HepG2 (cell line): Measurements from ENCODE around the gene WFDC5. TPM values are rescaled to one million over a fixed set of nuclear protein-coding genes. Genes with fewer than 3 reads are reported as not detected.

Experiments
- BRCA1 ChIP-seq: sonication (generic); formaldehyde crosslinking; IDR thresholded peaks from 2 replicates; pipeline ENCODE4 v1.4.0; 2020; ENCODE audit warnings: missing genetic modification reagents
- CREM ChIP-seq, 2 experiments: sonication (generic) in 1 of 2; formaldehyde crosslinking in 1 of 2; IDR thresholded peaks; 2 replicates each; pipeline versions ENCODE4 v1.4.0 to v1.6.1; 2016 to 2020; ENCODE audit warnings: antibody characterized with exemption in 1 of 2, mild to moderate bottlenecking in 1 of 2, missing genetic modification reagents in 1 of 2
- ERF ChIP-seq: IDR thresholded peaks from 2 replicates; pipeline ENCODE4 v1.6.1; 2018; ENCODE audit warnings: missing biosample characterization, missing genetic modification reagents
- MXD1 ChIP-seq: sonication (generic); formaldehyde crosslinking; IDR thresholded peaks from 2 replicates; pipeline ENCODE4 v1.4.0; 2020; ENCODE audit warnings: mild to moderate bottlenecking, missing genetic modification reagents
- SKIL ChIP-seq: sonication (generic); formaldehyde crosslinking; IDR thresholded peaks from 2 replicates; pipeline ENCODE4 v1.8.0; 2022; ENCODE audit warnings: missing genetic modification reagents, mild to moderate bottlenecking, moderate library complexity, borderline replicate concordance
- STAT6 ChIP-seq: sonication (generic); formaldehyde crosslinking; IDR thresholded peaks from 2 replicates; pipeline ENCODE4 v1.4.0; 2020; ENCODE audit warnings: missing genetic modification reagents, mild to moderate bottlenecking, borderline replicate concordance
- TFDP1 ChIP-seq: IDR thresholded peaks from 2 replicates; pipeline ENCODE4 v1.6.1; 2016; ENCODE audit warnings: missing compliant biosample characterization, missing genetic modification reagents, borderline replicate concordance
- ZBTB14 ChIP-seq: sonication (generic); formaldehyde crosslinking; IDR thresholded peaks from 2 replicates; pipeline ENCODE4 v1.4.0; 2020; ENCODE audit warnings: missing genetic modification reagents
- ZC3H13 ChIP-seq: sonication (generic); formaldehyde crosslinking; IDR thresholded peaks from 2 replicates; pipeline ENCODE4 v1.8.1; 2023; ENCODE audit warnings: mild to moderate bottlenecking, missing genetic modification reagents, moderate library complexity
- ZFP82 ChIP-seq: sonication (generic); formaldehyde crosslinking; IDR thresholded peaks from 2 replicates; pipeline ENCODE4 v1.5.1; 2020; ENCODE audit warnings: mild to moderate bottlenecking, missing genetic modification reagents, borderline replicate concordance
- ZKSCAN8 ChIP-seq: IDR thresholded peaks from 2 replicates; pipeline ENCODE4 v1.6.1; 2016; ENCODE audit warnings: borderline replicate concordance, missing genetic modification reagents, missing compliant biosample characterization
- ZNF20 ChIP-seq: sonication (generic); formaldehyde crosslinking; IDR thresholded peaks from 2 replicates; pipeline ENCODE4 v1.4.0; 2020; ENCODE audit warnings: mild to moderate bottlenecking, moderate library complexity, missing genetic modification reagents
- ZNF354B ChIP-seq: sonication (generic); formaldehyde crosslinking; IDR thresholded peaks from 2 replicates; pipeline ENCODE4 v1.8.0; 2022; ENCODE audit warnings: mild to moderate bottlenecking, missing genetic modification reagents
- ZNF446 ChIP-seq: sonication (generic); formaldehyde crosslinking; IDR thresholded peaks from 2 replicates; pipeline ENCODE4 v1.5.0; 2020; ENCODE audit warnings: mild to moderate bottlenecking, missing genetic modification reagents
- ZNF451 ChIP-seq: sonication (generic); formaldehyde crosslinking; IDR thresholded peaks from 2 replicates; pipeline ENCODE4 v1.5.0; 2020; ENCODE audit warnings: mild to moderate bottlenecking, missing genetic modification reagents
- ZNF530 ChIP-seq: sonication (generic); formaldehyde crosslinking; IDR thresholded peaks from 2 replicates; pipeline ENCODE4 v1.5.0; 2020; ENCODE audit warnings: low read depth, mild to moderate bottlenecking, missing genetic modification reagents
- ZNF616 ChIP-seq: sonication (generic); formaldehyde crosslinking; IDR thresholded peaks from 2 replicates; pipeline ENCODE4 v1.5.0; 2020; ENCODE audit warnings: low read depth, mild to moderate bottlenecking, missing genetic modification reagents
- ZNF773 ChIP-seq: sonication (generic); formaldehyde crosslinking; IDR thresholded peaks from 2 replicates; pipeline ENCODE4 v1.4.0; 2020; ENCODE audit warnings: missing genetic modification reagents, borderline replicate concordance
- polyA plus RNA-seq, 8 experiments: library from polyadenylated mRNA; depleted of rRNA in 3 of 8; stranded (reverse) in 7 of 8; unstranded in 1 of 8; fragments of >200 nt; fragmentation: Illumina TruSeq in 4 of 8; extraction: Trizol in 4 of 8; gene quantifications; 2 replicates each; pipeline versions ENCODE4 v1.2.1 to v1.2.3, GENCODE V29; 2011 to 2016; ENCODE audit warnings: low read depth in 4 of 8, missing spikeins in 1 of 8, mixed read lengths in 1 of 8; ENCODE audit not compliant: insufficient read depth in 1 of 8
- total RNA-seq, 5 experiments: library from RNA; depleted of rRNA; stranded (reverse); fragments of >200 nt; fragmentation: Illumina TruSeq; extraction: Trizol; gene quantifications; 2 replicates each; pipeline ENCODE4 v1.2.3, GENCODE V29; 2016; ENCODE audit warnings: low read depth in 1 of 5
- TF ChIP-seq, protein P1 (sequence below): sonication (generic); formaldehyde crosslinking; IDR thresholded peaks from 2 replicates; pipeline ENCODE4 v1.4.0; 2020; ENCODE audit warnings: missing genetic modification reagents
- TF ChIP-seq, protein P2 (sequence below): sonication (generic); formaldehyde crosslinking; IDR thresholded peaks from 2 replicates; pipeline ENCODE4 v1.8.0; 2022; ENCODE audit warnings: mild to moderate bottlenecking, missing genetic modification reagents, moderate library complexity

Gene WFDC5
- total and polyA plus RNA-seq, 2 of the 13 experiments (the other 11 are each of a cell fraction or from before 2014, with no cell fraction given) = not detected

- TF ChIP-seq ZBTB14 (no peak), CREM (IDR thresholded peaks at IDR 0.05) (no peak), CREM (CRISPR knock-in tag; IDR thresholded peaks at IDR 0.05) (no peak), ZNF354B (CRISPR knock-in tag) (no peak), TFDP1 (no peak), ZNF446 (no peak), ZNF451 (CRISPR knock-in tag) (no peak), MXD1 (CRISPR knock-in tag) (no peak), ZNF20 (CRISPR knock-in tag) (no peak), ERF (CRISPR knock-in tag) (0 out of 2 replicates have a peak, but pooled peaks have one; percentile 41), ZKSCAN8 (CRISPR knock-in tag) (0 out of 2 replicates have a peak, but pooled peaks have one; percentile 55), ZNF773 (CRISPR knock-in tag) (no peak), ZC3H13 (no peak), ZNF616 (CRISPR knock-in tag) (no peak), ZFP82 (no peak), ZNF530 (no peak), BRCA1 (CRISPR knock-in tag) (no peak), STAT6 (CRISPR knock-in tag) (no peak), SKIL (no peak)
- TF ChIP-seq, protein P1, sequence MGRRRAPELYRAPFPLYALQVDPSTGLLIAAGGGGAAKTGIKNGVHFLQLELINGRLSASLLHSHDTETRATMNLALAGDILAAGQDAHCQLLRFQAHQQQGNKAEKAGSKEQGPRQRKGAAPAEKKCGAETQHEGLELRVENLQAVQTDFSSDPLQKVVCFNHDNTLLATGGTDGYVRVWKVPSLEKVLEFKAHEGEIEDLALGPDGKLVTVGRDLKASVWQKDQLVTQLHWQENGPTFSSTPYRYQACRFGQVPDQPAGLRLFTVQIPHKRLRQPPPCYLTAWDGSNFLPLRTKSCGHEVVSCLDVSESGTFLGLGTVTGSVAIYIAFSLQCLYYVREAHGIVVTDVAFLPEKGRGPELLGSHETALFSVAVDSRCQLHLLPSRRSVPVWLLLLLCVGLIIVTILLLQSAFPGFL (CRISPR knock-in tag) = no peak
- TF ChIP-seq, protein P2, sequence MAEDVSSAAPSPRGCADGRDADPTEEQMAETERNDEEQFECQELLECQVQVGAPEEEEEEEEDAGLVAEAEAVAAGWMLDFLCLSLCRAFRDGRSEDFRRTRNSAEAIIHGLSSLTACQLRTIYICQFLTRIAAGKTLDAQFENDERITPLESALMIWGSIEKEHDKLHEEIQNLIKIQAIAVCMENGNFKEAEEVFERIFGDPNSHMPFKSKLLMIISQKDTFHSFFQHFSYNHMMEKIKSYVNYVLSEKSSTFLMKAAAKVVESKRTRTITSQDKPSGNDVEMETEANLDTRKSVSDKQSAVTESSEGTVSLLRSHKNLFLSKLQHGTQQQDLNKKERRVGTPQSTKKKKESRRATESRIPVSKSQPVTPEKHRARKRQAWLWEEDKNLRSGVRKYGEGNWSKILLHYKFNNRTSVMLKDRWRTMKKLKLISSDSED (CRISPR knock-in tag) = no peak
These were observed 19.2 kb downstream of the WFDC5 start (continued) for GRCh38 chr20:45095805-45096238.
